ENCODE data around the gene TPP1.

DNA sequence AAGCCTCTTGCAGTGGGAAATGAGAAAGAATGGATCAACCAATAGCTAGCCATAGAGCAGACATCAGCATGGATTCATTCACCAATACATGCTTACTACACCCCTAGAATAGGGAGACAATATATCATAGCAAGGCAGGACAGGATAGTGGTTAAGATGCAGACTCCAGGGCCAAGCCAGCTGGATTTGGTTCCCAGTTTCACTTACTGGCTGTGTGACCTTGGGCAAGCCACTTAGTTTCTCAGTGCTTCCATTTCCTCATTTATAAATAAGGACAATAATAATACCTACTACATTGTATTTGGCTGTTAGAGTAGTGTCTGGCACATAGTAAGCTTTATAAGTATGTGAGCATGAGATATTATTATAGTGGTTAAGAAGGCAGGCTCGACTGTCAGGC lies 29.3 kb upstream of the TPP1 start:
- TF ChIP-seq, protein P1, sequence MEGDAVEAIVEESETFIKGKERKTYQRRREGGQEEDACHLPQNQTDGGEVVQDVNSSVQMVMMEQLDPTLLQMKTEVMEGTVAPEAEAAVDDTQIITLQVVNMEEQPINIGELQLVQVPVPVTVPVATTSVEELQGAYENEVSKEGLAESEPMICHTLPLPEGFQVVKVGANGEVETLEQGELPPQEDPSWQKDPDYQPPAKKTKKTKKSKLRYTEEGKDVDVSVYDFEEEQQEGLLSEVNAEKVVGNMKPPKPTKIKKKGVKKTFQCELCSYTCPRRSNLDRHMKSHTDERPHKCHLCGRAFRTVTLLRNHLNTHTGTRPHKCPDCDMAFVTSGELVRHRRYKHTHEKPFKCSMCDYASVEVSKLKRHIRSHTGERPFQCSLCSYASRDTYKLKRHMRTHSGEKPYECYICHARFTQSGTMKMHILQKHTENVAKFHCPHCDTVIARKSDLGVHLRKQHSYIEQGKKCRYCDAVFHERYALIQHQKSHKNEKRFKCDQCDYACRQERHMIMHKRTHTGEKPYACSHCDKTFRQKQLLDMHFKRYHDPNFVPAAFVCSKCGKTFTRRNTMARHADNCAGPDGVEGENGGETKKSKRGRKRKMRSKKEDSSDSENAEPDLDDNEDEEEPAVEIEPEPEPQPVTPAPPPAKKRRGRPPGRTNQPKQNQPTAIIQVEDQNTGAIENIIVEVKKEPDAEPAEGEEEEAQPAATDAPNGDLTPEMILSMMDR (IDR thresholded peaks at IDR 0.05 in 4 of 5, conservative IDR thresholded peaks at IDR 0.05 in 1 of 5), result no peak
- TF ChIP-seq POLR2A (IDR thresholded peaks at IDR 0.05), result no peak
